ENCODE data around the gene SALL3. TPM values are rescaled to one million over a fixed set of nuclear protein-coding genes. Genes with fewer than 3 reads are reported as not detected.

The SALL3 gene
- total RNA-seq, 3 donors from 2014 or later, result not detected

GRCh38 chr18:79011300-79011870, 31.8 kb downstream of the SALL3 start:
- Histone ChIP-seq H3K9me3 (peaks cover 2 to 6% of the 10 kb centered on the region in 2 donors), H3K27me3 (peaks cover 0 to 3% of the 10 kb centered on the region in 2 donors), H3K4me1 (no peaks in the 10 kb centered on the region), H3K36me3 (no peaks in the 10 kb centered on the region), H3K4me3 (no peak overlapping the region), H3K27ac (no peak overlapping the region)
- TF ChIP-seq POLR2A (IDR thresholded peaks at IDR 0.05) (no peak), POLR2AphosphoS5 (IDR thresholded peaks at IDR 0.05) (no peak), CTCF (IDR thresholded peaks at IDR 0.05) (no peak)
- intact Hi-C loops (cut with DNase I; ENCODE audit: low total_unique reads), result no loop called here
- DNase-seq (ENCODE audit: low spot score in 2 of 2), result no peak

- Histone ChIP-seq H3K27ac (no peak overlapping the region), H3K4me1 (no peaks in the 10 kb centered on the region), H3K27me3 (peaks cover 0 to 2% of the 10 kb centered on the region in 2 donors), H3K4me3 (no peak overlapping the region), H3K9me3 (no peaks in the 10 kb centered on the region), H3K36me3 (no peaks in the 10 kb centered on the region)
- no peak for TF ChIP-seq POLR2AphosphoS5 (IDR thresholded peaks at IDR 0.05)
- no peak for TF ChIP-seq CTCF (IDR thresholded peaks at IDR 0.05)
- TF ChIP-seq POLR2A (IDR thresholded peaks at IDR 0.05), result no peak
- intact Hi-C loops (cut with DNase I; ENCODE audit: low total_unique reads), result no loop called here
- DNase-seq (ENCODE audit: low spot score in 2 of 2), result no peak
These were observed 34.3 kb downstream of the SALL3 start for GRCh38 chr18:79013869-79014268.

- no peak for TF ChIP-seq POLR2AphosphoS5 (IDR thresholded peaks at IDR 0.05)
- TF ChIP-seq POLR2A (IDR thresholded peaks at IDR 0.05), result no peak
- TF ChIP-seq CTCF (IDR thresholded peaks at IDR 0.05), result no peak
- intact Hi-C loops (cut with DNase I; ENCODE audit: low total_unique reads), result no loop called here
These were observed 39.3 kb downstream of the SALL3 start for GRCh38 chr18:79018911-79019310.

GRCh38 chr18:79019881-79020280, 40.3 kb downstream of the SALL3 start:
- Histone ChIP-seq H3K27ac (no peak overlapping the region), H3K4me3 (no peak overlapping the region), H3K27me3 (peaks cover 0 to 15% of the 10 kb centered on the region in 2 donors), H3K4me1 (no peaks in the 10 kb centered on the region), H3K9me3 (peaks cover 9 to 11% of the 10 kb centered on the region in 2 donors), H3K36me3 (no peaks in the 10 kb centered on the region)
- intact Hi-C loops (cut with DNase I; ENCODE audit: low total_unique reads), result no loop called here
- DNase-seq (ENCODE audit: low spot score in 2 of 2), result no peak
- TF ChIP-seq CTCF (IDR thresholded peaks at IDR 0.05) (no peak), POLR2AphosphoS5 (IDR thresholded peaks at IDR 0.05) (no peak), POLR2A (IDR thresholded peaks at IDR 0.05) (no peak)

More at GRCh38 chr18:79018911-79019310, 39.3 kb downstream of the SALL3 start:
- Histone ChIP-seq H3K4me1 (no peaks in the 10 kb centered on the region), H3K9me3 (peaks cover 9 to 11% of the 10 kb centered on the region in 2 donors), H3K27ac (no peak overlapping the region), H3K36me3 (no peaks in the 10 kb centered on the region), H3K27me3 (peaks cover 0 to 15% of the 10 kb centered on the region in 2 donors), H3K4me3 (no peak overlapping the region)
- DNase-seq (ENCODE audit: low spot score in 2 of 2), result no peak

- Histone ChIP-seq H3K4me3 (no peak overlapping the region), H3K27me3 (peaks cover 0 to 15% of the 10 kb centered on the region in 2 donors), H3K9me3 (peaks cover 13 to 23% of the 10 kb centered on the region in 2 donors), H3K4me1 (no peaks in the 10 kb centered on the region), H3K36me3 (no peaks in the 10 kb centered on the region), H3K27ac (no peak overlapping the region)
- no peak for DNase-seq (ENCODE audit: low spot score in 2 of 2)
- intact Hi-C loops (cut with DNase I; ENCODE audit: low total_unique reads), result no loop called here
- TF ChIP-seq CTCF (IDR thresholded peaks at IDR 0.05), result no peak
- no peak for TF ChIP-seq POLR2AphosphoS5 (IDR thresholded peaks at IDR 0.05)
- no peak for TF ChIP-seq POLR2A (IDR thresholded peaks at IDR 0.05)
These were observed 43.0 kb downstream of the SALL3 start for GRCh38 chr18:79022603-79023002.
